Transverse colon (tissue), 4 donors: ENCODE data around the gene CADM2.

Experiments
- EP300 ChIP-seq: sonication (generic); formaldehyde crosslinking; IDR thresholded peaks from one replicate; pipeline ENCODE4 v1.6.1; 2017; ENCODE audit warnings: antibody characterized with exemption, low read depth
- POLR2AphosphoS5 ChIP-seq, 3 donors: sonication (generic); formaldehyde crosslinking; IDR thresholded peaks; one replicate each; pipeline ENCODE4 v1.6.1; 2016; ENCODE audit warnings: antibody characterized with exemption in 3 of 3
- TF ChIP-seq, protein P1 (sequence below), 5 experiments: fragments of 200-600 bp in 3 of 5; fragments of 450-650 bp in 2 of 5; sonication (generic) in 3 of 5; IDR thresholded peaks; 1 replicate in 2 of 5; 2 replicates in 3 of 5; pipeline ENCODE4 v1.5.1; 2016 to 2017; ENCODE audit warnings: antibody characterized with exemption in 5 of 5, inconsistent platforms in 3 of 5, mild to moderate bottlenecking in 2 of 5, moderate library complexity in 1 of 5

DNA sequence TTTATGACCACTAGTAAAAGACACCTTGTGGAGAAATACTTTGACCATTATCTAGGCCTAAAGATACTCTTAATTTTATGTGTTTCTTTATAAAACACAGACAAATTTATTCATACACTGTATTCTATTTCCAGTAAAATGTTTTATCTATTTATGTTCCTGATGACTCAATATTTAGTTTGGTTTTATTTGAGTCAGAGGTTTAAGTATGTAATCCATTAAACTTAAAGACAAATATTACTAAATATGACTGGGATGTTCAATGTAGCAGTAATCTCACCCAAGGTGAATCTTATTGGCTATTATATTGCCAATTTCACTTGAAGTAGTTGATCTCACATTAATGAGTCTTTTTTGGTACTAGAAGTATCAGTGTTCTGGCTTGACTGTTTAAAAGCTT, 799.7 kb downstream of the CADM2 start:
- TF ChIP-seq, protein P1, sequence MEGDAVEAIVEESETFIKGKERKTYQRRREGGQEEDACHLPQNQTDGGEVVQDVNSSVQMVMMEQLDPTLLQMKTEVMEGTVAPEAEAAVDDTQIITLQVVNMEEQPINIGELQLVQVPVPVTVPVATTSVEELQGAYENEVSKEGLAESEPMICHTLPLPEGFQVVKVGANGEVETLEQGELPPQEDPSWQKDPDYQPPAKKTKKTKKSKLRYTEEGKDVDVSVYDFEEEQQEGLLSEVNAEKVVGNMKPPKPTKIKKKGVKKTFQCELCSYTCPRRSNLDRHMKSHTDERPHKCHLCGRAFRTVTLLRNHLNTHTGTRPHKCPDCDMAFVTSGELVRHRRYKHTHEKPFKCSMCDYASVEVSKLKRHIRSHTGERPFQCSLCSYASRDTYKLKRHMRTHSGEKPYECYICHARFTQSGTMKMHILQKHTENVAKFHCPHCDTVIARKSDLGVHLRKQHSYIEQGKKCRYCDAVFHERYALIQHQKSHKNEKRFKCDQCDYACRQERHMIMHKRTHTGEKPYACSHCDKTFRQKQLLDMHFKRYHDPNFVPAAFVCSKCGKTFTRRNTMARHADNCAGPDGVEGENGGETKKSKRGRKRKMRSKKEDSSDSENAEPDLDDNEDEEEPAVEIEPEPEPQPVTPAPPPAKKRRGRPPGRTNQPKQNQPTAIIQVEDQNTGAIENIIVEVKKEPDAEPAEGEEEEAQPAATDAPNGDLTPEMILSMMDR (IDR thresholded peaks at IDR 0.05): no peak
- TF ChIP-seq POLR2AphosphoS5 (IDR thresholded peaks at IDR 0.05) (no peak), EP300 (no peak)
